OCI-LY3 (cell line): ENCODE measurements around the gene C12orf42.

ENCODE experiments used
- EZH2phosphoT487 ChIP-seq: fragments of 200-600 bp; shearing (Covaris generic); IDR thresholded peaks from 2 replicates; pipeline ENCODE4 v1.6.1; 2018; ENCODE audit warnings: antibody characterized with exemption, mixed run types, low read depth
- TF ChIP-seq, protein P1 (sequence below): fragments of 200-600, 300-600 bp; sonication (generic); IDR thresholded peaks from 2 replicates; pipeline ENCODE4 v1.5.1; 2014; ENCODE audit warnings: antibody characterized with exemption, low read length, low read depth

DNA sequence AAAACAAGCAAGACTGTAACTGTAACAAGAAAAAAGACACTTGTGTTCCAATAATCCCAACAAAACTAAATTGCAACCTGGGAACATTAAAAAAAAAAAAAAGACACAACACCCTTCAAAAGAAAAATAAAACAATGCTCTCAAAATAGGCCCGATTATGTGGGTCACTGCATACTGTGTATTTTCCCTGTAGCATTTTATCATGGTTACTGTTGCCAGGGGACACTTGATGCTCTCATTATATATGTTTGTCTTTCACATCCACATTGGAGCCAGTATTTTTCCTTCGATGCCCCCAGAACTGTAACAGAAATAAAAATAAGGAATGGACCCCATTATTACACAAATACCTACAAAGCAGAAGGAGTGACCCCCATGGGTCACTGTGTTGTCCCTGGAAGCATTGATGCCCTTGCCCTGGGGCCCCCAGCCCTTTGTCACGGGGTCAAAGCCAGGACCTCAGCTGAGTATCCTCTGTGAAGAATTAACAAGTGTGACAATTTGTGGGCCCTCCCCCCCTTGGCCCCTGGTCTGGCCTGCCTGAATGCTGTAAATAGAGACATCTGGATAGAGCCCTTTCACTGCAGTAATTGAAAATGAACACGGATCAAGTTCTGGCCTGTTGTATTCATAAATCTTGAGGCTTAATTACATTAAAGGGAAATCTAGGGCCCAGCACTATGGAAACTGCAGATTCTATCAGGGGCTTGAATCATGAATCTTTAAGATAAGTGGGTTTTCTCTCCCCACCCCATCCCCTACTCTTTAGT, 72.8 kb downstream of the C12orf42 start:
- no peak for TF ChIP-seq EZH2phosphoT487
- TF ChIP-seq, protein P1, sequence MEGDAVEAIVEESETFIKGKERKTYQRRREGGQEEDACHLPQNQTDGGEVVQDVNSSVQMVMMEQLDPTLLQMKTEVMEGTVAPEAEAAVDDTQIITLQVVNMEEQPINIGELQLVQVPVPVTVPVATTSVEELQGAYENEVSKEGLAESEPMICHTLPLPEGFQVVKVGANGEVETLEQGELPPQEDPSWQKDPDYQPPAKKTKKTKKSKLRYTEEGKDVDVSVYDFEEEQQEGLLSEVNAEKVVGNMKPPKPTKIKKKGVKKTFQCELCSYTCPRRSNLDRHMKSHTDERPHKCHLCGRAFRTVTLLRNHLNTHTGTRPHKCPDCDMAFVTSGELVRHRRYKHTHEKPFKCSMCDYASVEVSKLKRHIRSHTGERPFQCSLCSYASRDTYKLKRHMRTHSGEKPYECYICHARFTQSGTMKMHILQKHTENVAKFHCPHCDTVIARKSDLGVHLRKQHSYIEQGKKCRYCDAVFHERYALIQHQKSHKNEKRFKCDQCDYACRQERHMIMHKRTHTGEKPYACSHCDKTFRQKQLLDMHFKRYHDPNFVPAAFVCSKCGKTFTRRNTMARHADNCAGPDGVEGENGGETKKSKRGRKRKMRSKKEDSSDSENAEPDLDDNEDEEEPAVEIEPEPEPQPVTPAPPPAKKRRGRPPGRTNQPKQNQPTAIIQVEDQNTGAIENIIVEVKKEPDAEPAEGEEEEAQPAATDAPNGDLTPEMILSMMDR: no peak
